Esophagus squamous epithelium (tissue), 4 donors: ENCODE data around the gene MYO1D.

Source experiments
- CTCF ChIP-seq, 6 experiments: fragments of 450-650 bp in 4 of 6; fragments of 200-600 bp in 2 of 6; sonication (generic) in 2 of 6; IDR thresholded peaks; one replicate each; pipeline ENCODE4 v1.5.1; 2016 to 2019; ENCODE audit warnings: antibody characterized with exemption in 6 of 6, mild to moderate bottlenecking in 4 of 6, moderate library complexity in 4 of 6
- POLR2A ChIP-seq, 4 donors: fragments of 450-650 bp; IDR thresholded peaks; one replicate each; pipeline ENCODE4 v1.6.1; 2017; ENCODE audit warnings: antibody characterized with exemption in 4 of 4, mild to moderate bottlenecking in 4 of 4, moderate library complexity in 3 of 4

- TF ChIP-seq POLR2A (IDR thresholded peaks at IDR 0.05) (no peak), CTCF (IDR thresholded peaks at IDR 0.05) (no peak)
These were observed 130.6 kb downstream of the MYO1D start for GRCh38 chr17:32746280-32746679.
